Fibroblast of skin of left biceps (primary cell): Measurements from ENCODE around the gene CEP112.
"Not testable (repeated sequence)": the region's sequence is repeated elsewhere in the genome, so short reads cannot be mapped to it uniquely, and the experiment has no call there.

ENCODE experiments used
- DNase-seq, 2 experiments: peaks; one replicate each; pipeline ENCODE4 v3.0.0-alpha.2; 2013; ENCODE audit warnings: low read depth in 2 of 2

The CEP112 gene

GRCh38 chr17:66155055-66155454 is 36.9 kb downstream of the CEP112 start:
- not testable (repeated sequence) for DNase-seq

- no peak for DNase-seq
Observed at GRCh38 chr17:66152756-66153155, 39.2 kb downstream of the CEP112 start.

- DNase-seq, result no peak
Observed at GRCh38 chr17:66150708-66151107, 41.2 kb downstream of the CEP112 start.

GRCh38 chr17:66149562-66149961 is 42.4 kb downstream of the CEP112 start:
- no peak for DNase-seq

GRCh38 chr17:66146394-66146793 is 45.5 kb downstream of the CEP112 start:
- DNase-seq, result no peak

GRCh38 chr17:66143657-66144282 is 48.2 kb downstream of the CEP112 start:
- DNase-seq, result no peak

- DNase-seq, result no peak
Observed at GRCh38 chr17:66142428-66142827, 49.5 kb downstream of the CEP112 start.

- DNase-seq, result no peak
Observed at GRCh38 chr17:66138120-66138519, 53.8 kb downstream of the CEP112 start.

GRCh38 chr17:66135896-66136295 is 56.0 kb downstream of the CEP112 start:
- no peak for DNase-seq

GRCh38 chr17:66135219-66135618 is 56.7 kb downstream of the CEP112 start:
- DNase-seq, result no peak

- DNase-seq, result no peak
Observed at GRCh38 chr17:66129759-66130158, 62.2 kb downstream of the CEP112 start.

GRCh38 chr17:66126231-66126630 is 65.7 kb downstream of the CEP112 start:
- DNase-seq, result no peak

- peak; percentile 8 to 13 for DNase-seq
Observed at GRCh38 chr17:66123163-66123562, 68.8 kb downstream of the CEP112 start.

GRCh38 chr17:66115246-66115645 is 76.7 kb downstream of the CEP112 start:
- DNase-seq, result peak in 1 of 2 experiments; percentile 5

- DNase-seq, result no peak
Observed at GRCh38 chr17:66114609-66115008, 77.3 kb downstream of the CEP112 start.

- no peak for DNase-seq
Observed at GRCh38 chr17:66107731-66108130, 84.2 kb downstream of the CEP112 start.

GRCh38 chr17:66098040-66098439 is 93.9 kb downstream of the CEP112 start:
- DNase-seq, result peak in 1 of 2 experiments; percentile 15

- no peak for DNase-seq
Observed at GRCh38 chr17:66094727-66095126, 97.2 kb downstream of the CEP112 start.

GRCh38 chr17:66091445-66092080 is 100.4 kb downstream of the CEP112 start:
- no peak for DNase-seq

GRCh38 chr17:66089764-66090163 is 102.2 kb downstream of the CEP112 start:
- no peak for DNase-seq

GRCh38 chr17:66088173-66088572 is 103.8 kb downstream of the CEP112 start:
- no peak for DNase-seq

GRCh38 chr17:66087073-66087472 is 104.9 kb downstream of the CEP112 start:
- DNase-seq, result peak; percentile 28 to 30

GRCh38 chr17:66085221-66085620 is 106.7 kb downstream of the CEP112 start:
- no peak for DNase-seq

- DNase-seq, result not testable (repeated sequence)
Observed at GRCh38 chr17:66080670-66081069, 111.3 kb downstream of the CEP112 start.
